HG02588 (cell line): ENCODE data around the gene EFCAB6.

Experiments used
- ATAC-seq: cut with Tn5 transposase; IDR thresholded peaks from one replicate; pipeline ENCODE4 v1.9.1; 2021; ENCODE audit warnings: mild to moderate bottlenecking, moderate library complexity; ENCODE audit not compliant: unreplicated experiment

The EFCAB6 gene

DNA sequence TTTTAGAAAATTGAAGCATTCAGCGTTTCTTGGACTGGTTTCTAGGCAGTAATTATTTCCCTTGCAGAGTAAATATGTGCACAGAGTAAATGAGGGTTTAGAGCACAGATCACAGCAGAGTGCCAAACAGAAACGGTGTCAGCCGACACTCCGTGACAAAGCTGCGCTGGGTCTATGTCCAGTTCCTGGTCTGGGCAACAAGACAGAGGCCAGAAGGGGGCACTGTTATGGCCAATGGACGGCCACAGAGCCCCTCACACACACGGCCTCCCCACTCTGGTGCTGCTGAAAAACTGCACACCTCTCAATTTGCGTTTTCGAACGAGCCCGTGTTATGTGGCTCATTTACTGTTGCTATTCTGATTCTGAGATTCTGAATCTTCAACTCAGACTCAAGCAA, 219.6 kb downstream of the EFCAB6 start:
- ATAC-seq: no peak

DNA sequence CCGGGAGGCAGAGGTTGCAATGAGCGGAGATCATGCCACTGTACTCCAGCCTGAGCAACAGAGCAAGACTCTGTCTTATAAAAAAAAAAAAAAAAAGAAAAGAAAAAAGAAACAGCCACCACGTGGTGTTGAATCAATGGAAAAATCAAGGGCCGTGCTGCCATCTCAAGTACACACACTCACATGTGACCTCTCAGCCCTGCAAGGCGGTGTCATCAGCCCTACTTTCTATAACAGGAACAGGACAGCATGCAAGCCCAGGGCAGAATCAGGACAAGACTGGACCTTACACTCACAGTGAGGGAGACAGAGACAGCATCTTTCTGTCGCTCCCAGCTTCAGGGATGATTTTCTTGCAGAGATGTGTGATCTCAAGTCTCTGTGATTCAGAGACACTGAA, 220.7 kb downstream of the EFCAB6 start:
- ATAC-seq: no peak

DNA sequence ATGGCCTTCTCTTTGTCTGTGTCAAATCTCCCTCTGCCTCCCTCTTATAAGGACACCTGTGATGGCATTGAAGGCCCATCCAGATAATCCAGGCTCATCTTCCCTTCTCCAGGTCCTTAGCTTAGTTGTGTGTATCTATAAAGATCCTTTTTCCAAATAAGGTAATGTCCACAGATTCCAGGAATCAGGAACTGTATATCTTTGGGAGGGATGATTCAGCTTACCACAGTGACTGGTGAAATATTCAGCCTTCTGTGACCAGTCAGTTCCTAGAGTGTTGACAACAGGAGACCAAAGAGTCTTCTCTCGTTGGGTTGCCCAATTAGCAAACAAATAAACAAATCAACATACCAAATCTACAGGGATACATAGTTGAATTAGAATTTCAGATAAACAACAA, 224.5 kb downstream of the EFCAB6 start:
- no peak for ATAC-seq

DNA sequence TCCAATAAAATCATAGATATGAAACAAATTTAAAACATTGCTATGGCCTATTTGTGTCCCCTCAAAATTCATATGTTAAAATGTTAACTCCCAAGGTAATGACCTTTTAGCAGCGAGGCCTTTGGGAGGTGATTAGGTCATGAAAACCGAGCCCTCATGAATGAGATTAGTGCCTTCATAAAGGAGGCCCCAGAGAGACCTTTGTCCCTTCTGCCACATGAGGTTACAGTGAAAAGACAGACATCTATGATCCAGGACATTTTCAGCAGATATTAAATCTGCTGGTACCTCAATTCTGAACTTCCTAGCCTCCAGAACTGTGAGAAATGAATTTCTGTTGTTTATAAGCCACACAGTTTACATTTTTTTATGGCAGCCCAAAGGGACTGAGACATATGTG, 228.6 kb downstream of the EFCAB6 start:
- ATAC-seq: no peak

DNA sequence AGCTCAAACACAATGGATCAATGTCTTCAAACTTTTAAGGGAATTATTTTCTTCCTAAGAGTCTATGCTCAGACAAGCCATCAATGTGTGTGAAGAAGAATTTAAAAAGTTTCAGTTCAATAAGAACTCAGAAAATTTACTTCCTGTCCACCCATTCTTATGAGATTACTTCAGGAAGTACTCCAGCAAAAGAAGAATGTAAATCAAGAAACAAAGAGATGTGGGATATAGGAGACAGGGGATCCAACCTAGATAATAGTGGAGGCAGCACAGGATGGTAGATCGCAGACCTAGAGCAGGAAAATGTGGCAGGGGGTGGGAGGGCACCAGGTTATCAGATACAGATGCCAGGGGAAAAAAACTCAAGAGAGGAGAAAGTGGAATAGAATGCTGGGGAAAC, 229.7 kb downstream of the EFCAB6 start:
- no peak for ATAC-seq

DNA sequence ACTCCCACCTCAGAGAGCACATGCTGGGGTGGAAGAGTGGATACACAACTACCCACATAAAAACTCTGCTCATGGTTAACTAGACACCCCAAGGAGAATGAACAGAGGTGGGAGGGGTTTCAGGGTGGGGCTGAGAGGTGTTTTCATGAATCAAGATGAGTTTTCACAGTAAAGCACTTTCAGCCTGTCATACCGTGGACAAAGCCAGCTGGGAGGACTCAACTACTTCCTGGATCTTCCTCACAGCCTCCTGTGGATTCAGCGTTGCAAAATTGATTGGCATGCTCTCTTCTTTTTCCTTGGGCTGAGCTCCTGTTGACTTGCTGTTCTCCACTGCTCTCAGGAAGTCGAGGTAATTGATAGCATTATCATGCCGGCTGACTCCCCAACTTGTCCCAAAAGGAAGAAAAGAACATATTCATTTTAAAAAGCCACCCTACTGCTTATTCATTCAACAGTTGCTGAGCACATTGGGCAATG, 231.8 kb downstream of the EFCAB6 start:
- no peak for ATAC-seq

DNA sequence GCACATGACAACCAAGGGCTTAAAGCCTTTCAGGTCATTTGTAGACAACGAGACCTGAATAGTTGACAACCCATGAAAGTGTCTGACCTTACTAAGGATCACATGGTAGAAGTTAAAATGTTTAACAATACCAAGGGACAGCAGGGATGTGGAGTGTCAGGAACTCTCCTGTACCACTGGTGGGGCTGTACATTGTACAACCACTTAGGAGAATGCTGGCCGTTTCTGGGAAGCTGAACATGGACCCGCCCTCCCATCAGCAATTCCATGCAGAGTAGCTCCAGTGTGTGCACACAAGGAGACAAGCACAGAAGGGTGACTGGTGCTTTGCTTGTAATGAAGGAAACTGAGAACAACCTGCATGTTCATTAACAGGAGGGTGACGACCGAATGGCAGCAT, 237.4 kb downstream of the EFCAB6 start:
- ATAC-seq: no peak

DNA sequence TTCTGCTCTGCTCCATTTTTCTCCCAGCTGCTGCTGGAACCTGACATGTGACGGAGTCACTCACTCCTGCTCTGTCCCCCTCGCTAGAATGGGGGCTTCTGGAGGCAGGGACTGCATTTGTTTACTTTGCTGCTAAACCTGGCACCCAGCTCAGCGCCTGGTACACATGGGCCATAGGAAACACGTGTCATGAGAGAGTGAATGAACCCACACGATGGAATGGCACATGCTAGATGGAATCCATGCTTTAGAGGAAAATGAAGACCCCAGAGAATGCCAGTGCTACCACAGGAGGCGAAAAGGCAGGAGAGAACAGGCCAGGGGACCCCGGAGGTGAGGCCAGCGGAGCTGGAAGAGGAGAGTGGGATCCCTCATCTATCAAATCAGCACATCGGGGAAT, 239.4 kb downstream of the EFCAB6 start:
- ATAC-seq: no peak

DNA sequence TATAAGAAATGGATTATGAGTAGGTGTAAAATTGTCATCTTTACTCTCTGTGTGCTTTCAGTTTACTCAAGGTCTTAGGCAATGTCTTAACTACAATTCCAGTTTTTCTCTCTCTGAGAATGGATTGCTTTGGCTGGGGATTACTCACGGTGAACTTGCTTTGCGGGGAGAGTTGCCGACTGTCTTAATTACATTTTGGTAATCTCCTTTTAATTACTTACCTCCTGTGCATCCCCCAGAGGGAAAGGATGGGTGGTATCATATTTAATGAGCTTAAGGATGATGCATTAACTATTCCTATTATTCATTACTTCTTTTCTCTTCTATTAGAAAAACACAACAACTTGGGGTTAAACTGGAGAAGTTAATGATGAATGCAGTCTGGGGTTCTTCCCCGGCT, 240.9 kb downstream of the EFCAB6 start:
- ATAC-seq: no peak

DNA sequence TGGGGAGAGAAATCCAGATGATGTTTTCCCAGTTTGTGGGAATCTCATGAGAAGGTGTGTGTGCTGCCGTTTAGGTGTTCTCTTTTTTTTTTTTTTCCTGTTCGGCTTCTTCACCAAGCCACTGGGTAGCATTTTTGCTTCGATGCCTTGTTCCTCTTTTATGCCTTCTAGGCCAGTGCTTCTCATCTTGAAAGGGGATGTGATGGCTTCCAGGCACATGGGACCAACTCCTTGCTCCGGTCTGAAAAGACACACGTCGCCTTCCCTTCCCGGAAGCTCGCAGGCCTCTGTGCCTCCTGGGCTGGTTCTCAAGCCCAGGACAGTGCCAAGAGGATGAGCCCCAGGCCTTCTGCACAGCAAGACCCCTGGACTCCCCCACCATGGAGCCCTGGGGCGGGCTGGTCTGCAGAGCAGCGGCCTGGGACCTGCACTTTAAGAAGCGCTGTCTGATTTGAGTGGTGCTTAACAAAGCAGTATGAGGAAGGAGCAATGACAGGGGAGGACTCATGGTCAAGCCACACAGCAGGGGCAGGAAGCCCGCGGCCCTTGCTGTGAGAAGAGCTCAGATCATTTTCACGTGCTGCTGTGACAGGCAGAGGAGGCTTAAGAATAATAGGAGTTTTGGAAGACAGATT, 241.5 kb downstream of the EFCAB6 start:
- ATAC-seq: no peak

DNA sequence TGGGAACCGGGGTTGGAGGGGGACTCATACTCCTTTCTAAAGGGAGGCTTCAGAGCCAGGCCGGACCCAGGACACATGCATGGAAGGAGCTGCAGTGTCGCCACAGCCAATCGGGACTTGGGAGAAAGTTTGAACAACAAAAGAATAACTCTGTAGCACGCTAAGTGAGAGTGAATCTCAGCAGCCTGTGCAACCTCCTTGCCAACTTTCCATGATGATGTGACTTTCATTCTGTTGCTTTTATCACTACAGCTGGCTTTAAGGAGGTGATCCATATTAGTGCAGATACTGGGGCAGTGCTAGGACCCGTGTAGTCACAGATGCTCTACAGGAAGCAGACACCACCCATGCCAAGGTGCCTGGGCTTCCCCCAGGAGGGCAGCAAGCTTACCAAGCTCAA, 243.0 kb downstream of the EFCAB6 start:
- ATAC-seq: no peak

DNA sequence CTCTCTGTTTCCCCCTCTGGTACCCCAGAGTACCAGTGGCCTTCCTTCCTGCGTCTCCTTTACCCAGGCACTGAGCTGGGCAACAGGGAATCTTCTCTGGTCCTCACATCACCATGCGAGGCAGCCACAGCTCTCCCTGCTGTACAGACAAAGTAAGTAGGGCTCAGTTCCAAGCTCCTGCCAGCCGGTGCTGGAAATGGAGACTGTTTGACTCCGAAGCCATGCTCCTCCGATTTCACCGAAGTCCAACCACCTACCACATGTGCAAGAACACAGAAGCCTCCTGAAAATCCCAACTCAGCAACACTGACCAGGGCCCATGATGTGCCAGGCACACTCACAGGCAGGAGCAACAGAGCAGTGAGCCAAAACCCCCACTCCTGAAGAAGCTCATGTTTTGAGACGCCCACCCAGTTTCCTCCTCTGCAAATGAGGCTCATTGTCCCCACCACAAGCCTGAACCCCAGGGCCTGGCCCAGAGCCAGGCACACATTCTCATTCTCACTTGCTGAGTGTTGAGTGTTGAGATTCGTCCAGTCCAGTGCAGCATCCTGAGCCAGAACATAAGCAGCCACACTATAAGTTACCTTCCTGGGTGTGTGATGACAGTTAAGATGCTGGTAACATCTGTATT, 244.3 kb downstream of the EFCAB6 start:
- no peak for ATAC-seq

DNA sequence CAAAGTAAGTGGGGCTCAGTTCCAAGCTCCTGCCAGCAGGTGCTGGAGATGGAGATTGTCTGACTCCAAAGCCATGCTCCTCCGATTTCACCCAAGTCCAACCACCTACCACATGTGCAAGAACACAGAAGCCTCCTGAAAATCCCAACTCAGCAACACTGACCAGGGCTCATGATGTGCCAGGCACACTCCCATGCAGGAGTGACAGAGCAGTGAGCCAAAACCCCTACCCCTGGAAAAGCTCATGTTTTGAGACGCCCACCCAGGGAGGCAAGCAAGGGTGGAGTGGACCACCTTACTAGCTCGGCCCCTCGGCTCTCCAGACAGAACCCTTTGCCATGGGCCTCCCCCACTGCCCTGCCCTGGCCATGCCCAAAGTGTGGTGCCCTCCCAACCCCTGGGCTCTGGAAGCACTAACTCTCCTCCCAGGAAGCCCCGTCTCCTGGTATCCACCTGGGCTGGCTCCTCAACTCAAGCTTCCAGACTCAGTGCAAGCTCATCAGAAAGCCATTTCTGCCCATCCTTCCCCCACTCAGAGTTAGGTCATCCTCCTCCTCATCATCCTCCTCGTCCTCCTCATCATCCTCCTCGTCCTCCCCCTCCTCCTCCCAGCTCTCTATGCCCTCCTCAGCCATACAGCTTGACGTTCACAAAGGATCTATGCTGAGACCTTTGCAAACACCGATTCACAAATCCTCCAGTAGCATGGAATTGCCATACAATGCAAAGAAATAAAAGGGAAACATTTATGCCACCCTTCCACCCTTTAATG, 245.4 kb downstream of the EFCAB6 start:
- no peak for ATAC-seq

DNA sequence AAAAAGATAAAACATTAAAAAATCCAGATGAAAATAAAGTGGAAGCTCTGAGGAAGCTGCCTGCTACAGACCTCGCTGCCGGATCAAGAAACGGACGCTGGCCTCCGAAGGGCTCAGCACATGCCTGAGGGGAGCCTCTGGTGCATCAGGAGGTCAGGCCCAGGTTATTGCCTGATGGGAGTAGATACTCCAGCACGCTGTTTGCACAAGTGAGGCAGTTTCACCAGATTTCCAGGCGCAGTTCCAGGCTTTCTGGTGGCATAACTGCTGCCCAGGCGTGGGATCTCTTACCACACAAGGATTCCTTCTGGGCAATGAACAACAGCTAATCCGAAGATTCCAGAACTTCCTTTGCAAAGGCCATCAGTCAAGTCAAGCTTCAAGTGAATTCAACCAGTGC, 246.1 kb downstream of the EFCAB6 start:
- no peak for ATAC-seq

DNA sequence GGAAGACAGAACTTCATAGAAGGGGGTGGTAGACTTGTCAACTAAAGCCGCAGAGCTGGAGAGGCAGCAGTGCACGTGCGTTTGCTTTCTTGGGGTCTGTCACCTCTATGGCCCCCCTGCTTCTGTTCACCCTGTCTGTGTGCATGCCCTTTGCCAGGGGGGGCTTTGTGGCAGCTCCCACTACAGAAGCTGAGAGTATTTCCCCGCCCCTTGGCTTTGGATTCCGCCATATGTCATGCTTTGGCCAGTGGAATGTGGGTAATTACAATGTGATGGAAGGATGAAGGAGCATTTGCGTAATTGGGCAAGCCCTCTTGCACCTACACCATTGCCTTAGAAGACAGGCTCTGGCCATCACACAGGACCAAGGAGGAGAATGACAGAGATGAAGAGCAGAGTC, 247.2 kb downstream of the EFCAB6 start:
- ATAC-seq: no peak

DNA sequence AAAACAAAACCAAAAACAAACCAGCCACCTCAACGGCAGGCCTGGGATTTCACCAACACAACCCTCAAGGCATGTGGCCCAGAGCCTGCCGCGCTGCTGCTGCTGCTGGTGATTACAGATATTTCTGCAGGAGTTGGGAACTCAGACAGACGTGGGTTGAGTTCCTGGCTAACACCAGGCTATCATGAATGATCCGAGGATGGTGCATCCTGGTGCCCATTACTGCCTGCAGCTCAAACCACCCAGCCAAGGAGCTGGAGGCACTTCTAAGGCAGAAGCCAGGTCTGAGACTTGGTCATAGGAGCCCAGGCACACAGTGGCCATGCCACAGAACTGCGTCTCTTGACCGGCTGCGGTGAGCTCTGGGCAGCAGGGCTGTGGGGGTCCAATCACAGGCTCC, 248.5 kb downstream of the EFCAB6 start:
- ATAC-seq: no peak

DNA sequence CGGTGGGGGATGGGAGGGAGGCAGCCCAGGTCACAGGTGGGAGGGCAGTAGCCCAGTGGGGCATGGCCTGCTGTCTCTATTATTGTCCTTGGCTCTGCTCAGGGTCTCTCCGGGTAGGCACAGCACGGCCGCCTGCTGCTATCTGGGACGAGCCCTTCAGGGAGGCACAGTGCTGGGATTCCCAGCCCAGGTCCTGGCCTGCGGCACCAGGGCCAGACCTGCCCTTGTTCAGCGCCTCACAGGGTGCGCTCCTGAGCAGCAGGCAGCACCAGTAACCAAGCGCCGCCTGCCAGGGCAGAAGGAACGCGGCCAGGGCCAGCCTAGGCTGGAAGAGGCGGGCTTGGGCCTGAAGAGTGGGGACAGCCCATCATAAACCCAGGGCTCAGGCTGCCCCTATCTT, 249.3 kb downstream of the EFCAB6 start:
- ATAC-seq: no peak

DNA sequence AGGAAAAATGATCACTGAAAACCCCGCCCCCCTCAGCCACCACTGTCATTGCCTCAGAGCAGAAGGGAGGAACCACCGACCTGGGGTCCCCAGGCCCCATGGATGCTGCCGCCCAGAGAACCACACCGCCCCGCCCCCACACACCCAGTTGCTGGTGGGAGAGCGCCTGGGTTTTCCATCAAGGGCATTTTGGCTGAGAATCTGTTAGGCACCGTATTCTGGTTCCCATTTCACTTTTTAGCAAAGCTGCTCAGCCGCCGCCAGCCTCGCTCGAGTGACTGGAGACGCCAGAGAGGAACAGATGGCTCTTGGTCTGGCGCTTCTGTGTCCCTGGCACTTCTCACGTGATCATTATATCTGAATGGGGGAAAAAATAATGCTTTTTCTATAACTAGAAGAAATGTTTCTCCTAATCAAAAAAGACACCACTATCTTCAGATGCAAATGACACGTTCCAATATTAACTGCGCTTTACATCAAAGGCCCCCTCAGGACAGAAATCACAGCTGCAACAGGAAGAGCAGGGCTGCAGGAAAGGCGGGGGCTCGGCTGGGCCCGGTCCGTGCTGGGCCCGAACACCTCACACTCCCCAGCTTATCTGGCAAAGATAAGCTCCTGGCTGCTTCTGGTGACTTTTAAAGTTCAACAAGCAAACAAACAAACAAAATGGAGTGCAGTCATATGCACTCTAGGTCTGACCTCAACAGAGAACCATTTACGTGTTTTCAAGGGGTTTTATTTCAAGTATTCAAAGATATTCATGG, 250.5 kb downstream of the EFCAB6 start:
- ATAC-seq: no peak

DNA sequence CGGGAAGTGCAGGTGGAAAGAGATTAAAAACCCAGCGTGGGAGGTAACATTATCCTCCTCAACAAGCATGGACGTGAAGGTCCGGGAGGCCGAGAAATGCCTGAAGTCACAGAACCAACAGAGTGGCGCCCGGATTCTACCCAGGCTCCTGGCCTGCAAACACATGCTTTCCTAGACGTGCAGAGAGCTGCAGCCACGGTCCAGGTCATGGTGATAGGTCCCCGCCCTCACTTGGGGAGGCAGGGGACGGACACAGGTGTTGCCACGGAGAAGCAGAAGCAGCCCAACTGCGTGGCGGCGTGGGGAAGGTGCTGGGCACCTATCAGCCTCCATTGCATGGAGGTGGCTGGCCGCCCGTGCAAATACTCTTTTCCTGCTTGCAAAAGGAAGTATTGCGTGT, 251.5 kb downstream of the EFCAB6 start:
- no peak for ATAC-seq

DNA sequence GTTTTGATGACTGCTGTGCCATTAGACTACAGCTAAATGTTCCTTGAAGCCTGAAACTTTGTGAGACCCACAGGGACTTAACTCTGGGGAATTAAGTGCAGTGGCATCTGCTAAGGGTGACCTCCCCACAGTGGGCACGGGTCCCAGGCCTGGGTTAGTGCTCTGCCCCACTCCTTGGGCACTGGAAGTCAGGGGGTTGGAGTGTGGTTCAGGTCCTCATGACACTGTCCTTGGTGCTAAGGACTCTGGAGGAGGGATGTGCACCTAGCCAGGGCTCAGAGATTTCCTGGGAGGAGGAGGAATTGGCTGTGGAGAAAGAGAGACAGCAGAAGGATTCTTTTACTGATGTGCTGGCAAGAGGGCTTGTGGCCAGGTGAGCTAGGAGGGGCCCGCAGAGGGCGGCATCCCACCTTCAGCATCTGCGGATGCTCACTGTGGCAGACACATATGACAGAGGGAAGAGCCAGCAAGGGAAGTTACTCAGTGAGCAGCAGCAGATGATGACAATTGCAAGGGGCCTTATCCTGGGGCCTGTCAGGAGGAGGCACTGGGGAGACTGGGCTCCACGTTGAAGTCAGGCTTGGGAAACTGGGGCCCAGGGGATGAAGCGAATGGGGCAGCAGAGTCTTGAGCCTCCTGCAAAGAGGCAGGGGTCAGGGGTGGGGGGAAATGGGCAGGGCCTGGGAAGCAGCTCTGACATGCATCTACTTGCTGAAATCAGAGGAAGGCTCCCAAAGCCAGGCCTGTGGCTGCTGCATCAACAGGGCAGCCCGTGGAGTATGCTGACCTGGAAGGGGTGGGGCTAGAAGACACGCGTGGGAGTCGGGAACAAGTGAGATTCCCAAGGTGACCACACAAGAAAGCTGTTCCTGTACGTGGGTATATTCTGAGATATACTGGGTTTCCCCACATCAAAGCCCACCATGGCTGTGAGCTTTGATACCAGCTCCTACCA, 256.3 kb downstream of the EFCAB6 start:
- no peak for ATAC-seq
